Neural cell (in vitro differentiated cells): ENCODE data around the gene RAD51B.

ENCODE experiments used
- CTCF ChIP-seq: fragments of 450-650 bp; IDR thresholded peaks from 2 replicates; pipeline ENCODE4 v1.5.1; 2014; ENCODE audit warnings: antibody characterized with exemption, mild to moderate bottlenecking, moderate library complexity; ENCODE audit not compliant: poor library complexity, severe bottlenecking
- TF ChIP-seq, protein P1 (sequence below): IDR thresholded peaks from 2 replicates; pipeline ENCODE4 v1.6.1; 2012; ENCODE audit warnings: borderline replicate concordance

DNA sequence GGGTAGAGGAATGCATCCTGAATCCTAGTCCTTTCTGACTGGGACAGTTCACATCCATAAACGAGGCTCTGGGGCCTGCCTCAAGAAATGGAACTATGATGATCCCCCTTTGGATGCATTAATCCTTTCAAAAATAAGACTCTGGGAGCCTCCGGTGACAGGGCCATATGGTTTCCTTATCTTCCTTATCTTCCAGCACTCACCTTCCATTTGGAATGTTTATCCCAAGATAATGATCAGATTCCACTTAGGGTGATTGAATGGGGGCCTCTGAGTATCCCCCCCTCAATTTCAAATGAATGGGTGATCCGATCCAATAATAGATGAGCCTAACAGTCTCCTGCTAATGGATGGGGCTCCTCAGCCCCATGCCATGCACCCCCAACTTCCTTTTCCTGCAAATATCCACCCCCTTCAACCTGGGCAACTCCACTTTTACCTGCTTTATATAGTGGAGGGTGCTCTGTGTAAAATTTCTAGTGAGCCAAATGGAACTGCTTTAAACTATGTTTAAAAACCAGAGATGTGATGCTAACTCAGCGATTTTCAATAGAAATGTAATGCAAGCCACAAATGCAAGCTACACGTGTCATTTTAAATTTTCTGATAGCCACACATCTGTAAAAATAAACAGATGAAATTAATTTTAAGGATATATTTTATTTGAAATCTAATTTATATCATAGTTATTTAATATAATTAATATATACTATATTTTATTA, 815.5 kb downstream of the RAD51B start:
- TF ChIP-seq CTCF: no peak
- TF ChIP-seq, protein P1, sequence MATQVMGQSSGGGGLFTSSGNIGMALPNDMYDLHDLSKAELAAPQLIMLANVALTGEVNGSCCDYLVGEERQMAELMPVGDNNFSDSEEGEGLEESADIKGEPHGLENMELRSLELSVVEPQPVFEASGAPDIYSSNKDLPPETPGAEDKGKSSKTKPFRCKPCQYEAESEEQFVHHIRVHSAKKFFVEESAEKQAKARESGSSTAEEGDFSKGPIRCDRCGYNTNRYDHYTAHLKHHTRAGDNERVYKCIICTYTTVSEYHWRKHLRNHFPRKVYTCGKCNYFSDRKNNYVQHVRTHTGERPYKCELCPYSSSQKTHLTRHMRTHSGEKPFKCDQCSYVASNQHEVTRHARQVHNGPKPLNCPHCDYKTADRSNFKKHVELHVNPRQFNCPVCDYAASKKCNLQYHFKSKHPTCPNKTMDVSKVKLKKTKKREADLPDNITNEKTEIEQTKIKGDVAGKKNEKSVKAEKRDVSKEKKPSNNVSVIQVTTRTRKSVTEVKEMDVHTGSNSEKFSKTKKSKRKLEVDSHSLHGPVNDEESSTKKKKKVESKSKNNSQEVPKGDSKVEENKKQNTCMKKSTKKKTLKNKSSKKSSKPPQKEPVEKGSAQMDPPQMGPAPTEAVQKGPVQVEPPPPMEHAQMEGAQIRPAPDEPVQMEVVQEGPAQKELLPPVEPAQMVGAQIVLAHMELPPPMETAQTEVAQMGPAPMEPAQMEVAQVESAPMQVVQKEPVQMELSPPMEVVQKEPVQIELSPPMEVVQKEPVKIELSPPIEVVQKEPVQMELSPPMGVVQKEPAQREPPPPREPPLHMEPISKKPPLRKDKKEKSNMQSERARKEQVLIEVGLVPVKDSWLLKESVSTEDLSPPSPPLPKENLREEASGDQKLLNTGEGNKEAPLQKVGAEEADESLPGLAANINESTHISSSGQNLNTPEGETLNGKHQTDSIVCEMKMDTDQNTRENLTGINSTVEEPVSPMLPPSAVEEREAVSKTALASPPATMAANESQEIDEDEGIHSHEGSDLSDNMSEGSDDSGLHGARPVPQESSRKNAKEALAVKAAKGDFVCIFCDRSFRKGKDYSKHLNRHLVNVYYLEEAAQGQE: no peak
